WI38 (cell line): ENCODE measurements around the gene PFKM.
"Not testable (repeated sequence)": the region's sequence is repeated elsewhere in the genome, so short reads cannot be mapped to it uniquely, and the experiment has no call there.

Experiments
- H3K4me3 ChIP-seq: 2 replicates; pipeline ENCODE4 v1.5.1; 2011; ENCODE audit warnings: low read depth, mild to moderate bottlenecking, control low read depth, low read length
- CTCF ChIP-seq: IDR thresholded peaks from 2 replicates; pipeline ENCODE4 v1.5.1; 2012; ENCODE audit warnings: low read depth, mild to moderate bottlenecking, control low read depth, low read length

The PFKM gene

GRCh38 chr12:48110691-48111311 is 8.4 kb upstream of the PFKM start:
- TF ChIP-seq CTCF = no peak
- no peak overlapping the region for H3K4me3 ChIP-seq

- not testable (repeated sequence) for H3K4me3 ChIP-seq
Measured at GRCh38 chr12:48111312-48111693, 7.9 kb upstream of the PFKM start.

GRCh38 chr12:48115957-48116356 is 3.2 kb upstream of the PFKM start:
- no peak overlapping the region for H3K4me3 ChIP-seq
- no peak for TF ChIP-seq CTCF

- no peak for TF ChIP-seq CTCF
- H3K4me3 ChIP-seq = peak overlapping the region; percentile 92
Measured at GRCh38 chr12:48118284-48118871, 786 bp upstream of the PFKM start.

- H3K4me3 ChIP-seq = peak overlapping the region; percentile 92
- TF ChIP-seq CTCF = no peak
Measured at GRCh38 chr12:48119834-48120195, 651 bp downstream of the PFKM start.

GRCh38 chr12:48121522-48121921 is 2.4 kb downstream of the PFKM start:
- TF ChIP-seq CTCF = no peak
- no peak overlapping the region for H3K4me3 ChIP-seq

- no peak overlapping the region for H3K4me3 ChIP-seq
- no peak for TF ChIP-seq CTCF
Measured at GRCh38 chr12:48122065-48122834, 3.1 kb downstream of the PFKM start.
